Measurements from ENCODE around the gene POLRMT.
"Not testable (repeated sequence)": the region's sequence is repeated elsewhere in the genome, so short reads cannot be mapped to it uniquely, and the experiment has no call there.

The POLRMT gene

DNA sequence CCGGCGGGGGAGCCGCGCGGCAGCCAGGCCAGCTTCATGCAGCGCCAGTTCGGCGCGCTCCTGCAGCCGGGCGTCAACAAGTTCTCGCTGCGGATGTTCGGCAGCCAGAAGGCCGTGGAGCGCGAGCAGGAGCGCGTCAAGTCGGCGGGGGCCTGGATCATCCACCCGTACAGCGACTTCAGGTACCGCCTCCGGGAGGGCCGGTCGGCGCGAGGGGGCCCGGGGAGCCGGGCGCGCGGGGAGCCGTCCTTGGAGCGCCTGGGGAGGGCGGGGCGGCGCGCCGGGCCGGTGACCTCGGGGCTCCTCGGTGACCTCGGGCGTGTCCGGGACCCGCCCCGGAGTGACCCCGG lies 43.0 kb downstream of the POLRMT start:
- no peak for DNase-seq

- DNase-seq = no peak
Measured at GRCh38 chr19:589693-590395, 43.5 kb downstream of the POLRMT start, which contains the start of gene HCN2. TSS of gene HCN2 (plus strand) at chr19:589881. CDS start at chr19:589946, 65 bp downstream.

- DNase-seq = no peak
Measured at GRCh38 chr19:588741-589692, 44.3 kb downstream of the POLRMT start.

DNA sequence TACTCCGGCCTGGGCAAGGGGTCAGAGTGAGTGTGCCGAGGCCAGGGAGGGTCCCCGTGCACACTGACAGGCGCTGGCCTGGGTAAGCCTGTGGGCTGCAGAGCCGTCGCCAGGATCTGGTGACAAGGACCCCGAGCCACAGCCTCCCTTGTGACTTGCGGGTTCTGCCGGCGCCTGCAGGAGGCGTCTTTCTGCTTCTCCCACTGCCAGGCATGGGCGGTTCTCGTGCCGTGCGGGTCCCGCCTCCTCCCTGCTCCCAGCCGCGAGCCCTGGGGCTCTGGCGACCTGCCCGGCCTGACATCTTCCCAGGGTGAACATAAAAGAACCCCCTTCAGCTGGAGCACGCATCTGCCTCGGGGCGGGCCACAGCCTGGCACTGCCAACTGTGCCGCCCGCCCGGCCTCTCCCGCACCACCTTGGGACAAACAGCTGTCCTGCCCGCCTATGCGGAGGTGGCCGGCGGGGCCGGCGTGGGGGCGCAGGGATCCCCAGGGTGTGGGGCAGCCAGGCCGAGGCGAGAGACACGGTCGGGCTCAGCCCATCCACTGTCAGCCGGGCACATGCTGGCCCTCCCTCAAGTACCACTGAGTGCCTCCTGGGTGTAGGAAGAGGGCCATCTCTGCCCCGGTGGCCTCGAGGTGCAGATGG lies 45.1 kb downstream of the POLRMT start:
- DNase-seq = peak; percentile 90

DNA sequence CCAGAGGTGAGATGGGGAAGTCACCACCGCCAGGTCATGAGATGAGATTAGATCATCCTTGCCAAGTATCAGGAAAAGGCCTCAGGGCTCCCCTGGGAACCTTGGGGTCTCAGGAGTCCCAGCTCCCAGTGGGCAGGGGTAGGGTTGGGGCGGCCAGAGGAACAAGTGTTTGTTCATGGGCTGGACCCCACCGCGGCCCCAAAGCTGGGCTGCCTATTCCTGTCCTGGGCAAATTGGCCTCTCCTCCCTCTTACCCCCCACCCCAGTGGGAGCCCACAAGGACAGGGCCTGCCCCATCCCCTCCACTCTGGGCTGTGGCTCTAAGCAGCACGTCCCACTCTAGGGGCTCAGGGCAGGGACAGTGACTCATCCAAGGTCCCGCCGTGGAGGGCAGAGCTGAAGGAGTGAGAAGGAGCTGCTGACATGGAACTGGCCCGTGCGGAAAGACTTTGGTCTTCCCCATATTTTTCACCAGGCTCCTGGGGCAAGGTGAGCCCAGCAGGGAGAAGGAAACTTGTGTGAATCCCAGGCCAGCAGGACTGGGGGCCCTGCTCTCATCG lies 47.7 kb downstream of the POLRMT start:
- DNase-seq = no peak

DNA sequence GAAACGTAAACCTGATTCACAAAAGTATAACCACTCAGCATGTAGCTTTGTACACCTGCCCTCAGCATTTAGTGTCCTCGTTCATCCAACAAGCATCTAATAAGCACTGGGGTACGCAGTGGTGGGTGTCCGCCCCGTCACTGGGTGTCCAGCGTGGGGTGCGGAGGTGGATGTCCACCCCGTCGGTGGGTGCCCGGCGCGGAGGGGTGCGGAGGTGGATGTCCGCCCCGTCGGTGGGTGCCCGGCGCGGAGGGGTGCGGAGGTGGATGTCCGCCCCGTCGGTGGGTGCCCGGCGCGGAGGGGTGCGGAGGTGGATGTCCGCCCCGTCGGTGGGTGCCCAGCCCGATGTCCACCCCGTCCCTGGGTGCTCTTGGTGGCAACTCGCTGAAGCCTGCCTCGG lies 48.2 kb downstream of the POLRMT start:
- not testable (repeated sequence) for DNase-seq

DNA sequence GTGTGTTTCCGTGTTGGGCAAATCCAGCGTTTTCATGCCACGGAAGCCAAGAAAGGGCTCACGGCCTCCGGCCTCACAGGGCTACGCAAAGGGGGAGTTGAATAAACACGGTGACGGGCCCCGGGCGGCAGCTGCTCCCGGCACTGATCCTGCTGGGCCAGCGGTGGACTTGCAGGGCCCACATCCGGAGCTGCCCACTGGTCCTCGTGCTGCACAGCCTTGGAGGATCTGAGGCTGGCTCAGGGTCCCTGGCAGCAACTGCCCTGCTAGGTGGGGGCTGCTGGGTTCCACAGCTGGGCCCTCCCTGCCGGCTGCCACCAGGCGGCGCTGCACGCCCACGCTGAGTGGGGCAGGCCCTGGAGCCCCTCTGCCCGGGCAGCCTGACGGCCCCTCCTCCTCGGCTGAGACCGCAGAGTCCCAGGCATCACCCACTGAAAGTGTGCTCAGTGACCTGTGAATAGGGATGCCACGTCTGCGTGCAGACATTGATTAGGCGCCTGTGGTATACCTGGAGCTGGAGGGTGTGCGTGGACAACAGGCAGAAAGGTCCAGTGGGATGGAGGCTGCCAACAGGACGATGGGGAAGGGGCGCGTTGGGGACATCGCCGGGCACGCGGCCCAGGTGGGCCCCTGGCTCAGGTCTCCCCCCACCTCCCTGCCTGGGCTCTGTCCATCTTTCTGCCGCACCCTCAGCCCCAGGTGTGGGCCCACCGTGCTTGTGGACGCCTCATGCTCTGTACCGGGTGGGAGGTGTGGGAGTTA lies 48.9 kb downstream of the POLRMT start:
- DNase-seq = no peak

- no peak for DNase-seq
Measured at GRCh38 chr19:583968-584239, 49.4 kb downstream of the POLRMT start.

DNA sequence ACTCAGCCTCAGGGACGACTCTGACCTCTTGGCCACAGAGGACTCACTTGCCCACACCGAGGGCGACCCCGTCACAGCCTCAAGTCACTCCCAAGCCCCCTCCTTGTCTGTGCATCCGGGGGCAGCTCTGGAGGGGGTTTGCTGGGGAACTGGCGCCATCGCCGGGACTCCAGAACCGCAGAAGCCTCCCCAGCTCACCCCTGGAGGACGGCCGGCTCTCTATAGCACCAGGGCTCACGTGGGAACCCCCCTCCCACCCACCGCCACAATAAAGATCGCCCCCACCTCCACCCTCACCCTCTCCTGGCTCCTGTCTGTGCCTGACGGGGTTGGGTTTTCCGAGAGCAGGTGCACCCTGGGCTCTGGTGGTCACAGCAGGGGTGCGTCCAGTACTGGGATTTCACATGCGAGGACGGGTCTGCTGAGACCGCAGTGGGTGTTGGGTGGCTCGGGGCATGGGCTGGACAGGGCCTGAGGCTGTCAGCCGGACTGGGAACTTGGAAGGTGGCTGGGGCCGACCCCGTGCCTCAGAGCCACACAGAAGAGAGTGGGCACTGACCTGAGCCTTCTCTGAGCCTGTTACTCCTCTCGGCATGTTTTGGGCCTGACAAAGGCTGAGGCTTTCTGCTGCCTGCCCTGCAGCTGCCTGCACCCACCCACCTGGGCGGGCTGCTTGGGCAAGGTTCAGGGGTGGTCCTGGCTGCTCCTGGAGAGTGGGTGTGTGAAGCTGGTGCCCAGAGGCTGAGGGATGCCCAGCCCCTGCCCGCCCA lies 50.0 kb downstream of the POLRMT start:
- DNase-seq = no peak

DNA sequence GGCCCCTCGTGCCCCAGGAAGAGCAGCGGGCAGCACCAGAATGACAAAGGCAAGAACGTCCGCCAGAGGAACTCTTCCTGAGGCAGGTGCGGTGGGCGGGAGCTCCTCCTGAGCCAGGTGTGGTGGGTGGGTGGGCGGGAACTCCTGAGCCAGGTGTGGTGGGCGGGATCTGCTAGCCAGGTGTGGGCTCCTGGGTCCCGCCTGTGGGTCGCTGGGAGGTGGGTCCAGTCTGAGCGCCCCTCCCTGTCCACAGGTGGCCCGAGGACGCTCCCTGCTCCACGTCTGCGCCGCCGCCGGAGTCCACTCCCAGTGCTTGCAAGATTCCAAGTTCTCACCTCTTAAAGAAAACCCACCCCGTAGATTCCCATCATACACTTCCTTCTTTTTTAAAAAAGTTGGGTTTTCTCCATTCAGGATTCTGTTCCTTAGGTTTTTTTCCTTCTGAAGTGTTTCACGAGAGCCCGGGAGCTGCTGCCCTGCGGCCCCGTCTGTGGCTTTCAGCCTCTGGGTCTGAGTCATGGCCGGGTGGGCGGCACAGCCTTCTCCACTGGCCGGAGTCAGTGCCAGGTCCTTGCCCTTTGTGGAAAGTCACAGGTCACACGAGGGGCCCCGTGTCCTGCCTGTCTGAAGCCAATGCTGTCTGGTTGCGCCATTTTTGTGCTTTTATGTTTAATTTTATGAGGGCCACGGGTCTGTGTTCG lies 50.7 kb downstream of the POLRMT start:
- DNase-seq = no peak

GRCh38 chr19:581399-582111 lies 51.8 kb downstream of the POLRMT start:
- no peak for DNase-seq

DNA sequence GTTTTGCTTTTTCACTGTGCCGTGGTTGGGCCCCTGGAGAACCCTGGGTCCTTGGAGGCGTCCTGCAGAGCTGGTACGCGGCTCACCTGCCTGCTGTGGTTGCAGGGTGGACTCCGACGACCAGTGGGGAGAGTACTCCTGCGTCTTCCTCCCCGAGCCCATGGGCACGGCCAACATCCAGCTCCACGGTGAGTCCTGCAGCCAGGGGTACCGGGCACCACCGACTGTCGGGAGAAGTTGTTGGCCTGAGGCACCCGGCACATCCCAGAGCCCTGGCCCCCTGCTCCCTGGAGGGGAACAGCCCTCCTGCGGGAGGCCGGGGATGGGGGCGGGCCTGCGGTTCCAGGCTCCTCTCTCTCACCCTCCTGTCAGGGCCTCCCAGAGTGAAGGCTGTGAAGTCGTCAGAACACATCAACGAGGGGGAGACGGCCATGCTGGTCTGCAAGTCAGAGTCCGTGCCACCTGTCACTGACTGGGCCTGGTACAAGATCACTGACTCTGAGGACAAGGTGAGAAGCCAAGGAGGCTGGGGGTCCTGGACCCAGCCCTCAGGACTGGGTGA lies 53.0 kb downstream of the POLRMT start:
- DNase-seq = no peak

- DNase-seq = no peak
Measured at GRCh38 chr19:579842-580155, 53.5 kb downstream of the POLRMT start.

- no peak for DNase-seq
Measured at GRCh38 chr19:579111-579841, 54.1 kb downstream of the POLRMT start.

DNA sequence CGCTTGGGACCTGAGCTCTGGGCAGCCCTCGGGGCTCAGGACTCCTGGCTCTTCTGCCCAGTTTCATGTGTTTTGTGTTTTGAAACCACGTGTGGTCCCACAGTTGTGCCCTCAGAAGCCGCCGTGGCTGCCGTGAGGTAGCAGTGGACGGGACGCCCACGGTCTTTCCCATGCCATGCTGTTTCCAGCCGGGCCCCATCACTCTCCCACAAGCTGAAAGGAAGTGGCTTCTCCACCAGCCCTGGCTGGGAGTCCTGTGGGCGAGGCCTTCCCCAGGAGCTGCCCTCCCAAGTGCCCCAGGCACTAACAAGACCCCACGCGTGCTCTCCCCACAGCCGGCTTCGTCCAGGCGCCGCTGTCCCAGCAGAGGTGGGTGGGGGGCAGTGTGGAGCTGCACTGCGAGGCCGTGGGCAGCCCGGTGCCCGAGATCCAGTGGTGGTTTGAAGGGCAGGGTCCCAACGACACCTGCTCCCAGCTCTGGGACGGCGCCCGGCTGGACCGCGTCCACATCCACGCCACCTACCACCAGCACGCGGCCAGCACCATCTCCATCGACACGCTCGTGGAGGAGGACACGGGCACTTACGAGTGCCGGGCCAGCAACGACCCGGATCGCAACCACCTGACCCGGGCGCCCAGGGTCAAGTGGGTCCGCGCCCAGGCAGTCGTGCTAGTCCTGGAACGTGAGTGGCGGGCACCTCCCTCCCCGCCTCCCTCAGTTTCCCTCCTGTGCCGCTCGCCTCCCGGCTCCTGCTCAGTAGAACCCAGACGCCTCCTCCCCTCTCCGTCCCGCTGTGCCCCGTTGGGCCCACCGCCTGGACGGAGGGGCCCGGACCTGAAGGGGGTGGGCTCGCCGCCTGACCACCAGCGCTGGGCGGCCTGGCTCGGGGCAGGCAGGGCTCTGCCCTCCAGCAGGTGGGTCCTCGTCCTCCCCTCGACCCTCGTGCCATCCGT lies 55.6 kb downstream of the POLRMT start:
- DNase-seq = no peak

DNA sequence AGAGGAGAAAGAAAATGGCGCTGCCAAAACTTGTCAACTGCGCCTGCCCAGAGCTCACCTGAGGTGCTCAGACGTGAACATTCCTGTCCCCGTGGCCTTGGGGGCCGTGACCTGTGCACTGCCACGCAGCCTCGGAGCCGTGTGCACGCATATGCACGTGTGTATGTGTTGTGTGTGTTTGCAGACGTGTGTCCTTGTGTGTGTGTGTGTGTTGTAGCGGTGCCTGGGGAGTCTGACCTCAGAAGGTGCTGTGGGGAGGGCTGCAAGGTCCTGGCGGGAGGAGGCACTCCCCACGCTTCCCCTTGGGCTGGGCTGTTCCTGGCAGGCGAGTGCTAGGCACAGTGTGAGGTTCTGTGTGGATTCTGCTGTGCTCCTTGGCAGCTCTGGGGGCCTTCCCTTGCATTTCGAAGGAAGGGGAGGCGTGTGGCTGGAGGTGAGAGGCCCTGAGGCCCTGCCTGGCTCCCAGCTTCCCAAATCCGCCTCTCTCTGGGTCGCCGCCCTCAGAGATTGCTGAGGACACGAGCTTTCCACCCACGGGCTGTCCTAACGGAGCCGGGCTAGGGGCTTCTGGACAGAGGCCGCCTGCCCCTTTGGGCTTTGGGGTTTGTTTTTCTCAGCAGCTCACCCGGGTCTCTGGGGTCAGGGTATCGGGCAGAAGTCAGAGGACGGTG lies 56.4 kb downstream of the POLRMT start:
- DNase-seq = no peak

DNA sequence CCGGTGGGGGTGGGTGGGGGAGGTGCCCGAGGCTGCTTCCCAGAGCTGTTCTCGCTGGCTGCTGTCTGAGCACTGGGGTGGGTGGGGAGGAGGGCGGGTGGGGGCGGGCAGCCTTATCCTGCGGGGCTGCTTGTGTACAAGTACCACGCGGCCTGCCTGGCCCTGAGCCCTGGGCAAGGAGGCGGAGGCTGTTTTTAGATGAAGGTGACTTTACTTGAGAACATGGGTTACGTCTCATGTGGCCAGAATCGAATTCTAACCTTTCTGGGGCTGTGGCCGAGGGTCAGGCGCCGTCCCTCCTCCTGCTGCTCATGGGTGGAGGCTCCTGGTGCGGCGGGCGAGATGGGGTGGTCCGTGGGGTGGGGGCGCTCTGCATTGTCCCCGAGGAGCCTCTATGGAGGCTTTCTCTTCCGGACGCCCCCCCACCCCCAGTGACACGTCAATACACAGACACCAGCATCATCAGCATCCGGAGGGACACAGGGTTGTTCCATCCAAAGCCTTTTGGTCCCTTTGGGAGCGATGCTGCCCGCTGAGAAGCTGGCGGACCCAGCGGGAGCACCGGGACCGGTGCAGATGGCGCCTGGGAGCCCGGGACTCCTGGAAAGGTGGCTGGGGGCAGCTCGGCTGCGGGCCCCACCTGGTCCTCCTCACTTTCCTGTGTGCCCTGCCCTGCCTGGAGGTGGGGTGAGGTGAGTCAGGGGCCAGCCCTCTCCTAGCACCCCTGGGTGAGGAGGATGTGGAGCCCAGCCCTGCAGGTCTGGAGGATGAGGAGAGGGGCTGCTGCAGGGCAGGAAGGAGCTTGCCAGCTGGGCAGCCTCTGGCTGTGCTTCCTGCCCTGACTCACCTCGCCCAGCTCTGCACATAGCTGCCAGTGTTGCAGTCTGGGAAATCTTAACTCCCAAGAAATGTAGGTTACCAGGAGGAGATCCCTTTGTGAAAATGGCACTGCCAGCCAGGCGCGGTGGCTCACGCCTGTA lies 57.5 kb downstream of the POLRMT start:
- no peak for DNase-seq
